Central memory CD8-positive, alpha-beta T cell (primary cell): Measurements from ENCODE around the gene E2F3.

Experiments
- ATAC-seq: fragments of 150-1000 bp; cut with Tn5 transposase; replicated peaks from 2 replicates; pipeline ENCODE4 v1.10.0; 2022; ENCODE audit warnings: mild to moderate bottlenecking, moderate FRiP score, moderate number of reproducible peaks; ENCODE audit not compliant: poor library complexity, severe bottlenecking; ENCODE audit errors: extremely low read depth
- DNase-seq, 2 donors: peaks; one replicate each; pipeline ENCODE4 v3.0.0; 2021; ENCODE audit warnings: low spot score in 2 of 2
- H3K27ac Mint-ChIP-seq: one replicate; pipeline ENCODE4 v1.8.0; 2022; ENCODE audit warnings: low read depth, mild to moderate bottlenecking, moderate library complexity, mixed read lengths
- H3K27me3 Mint-ChIP-seq: one replicate; pipeline ENCODE4 v1.8.0; 2022; ENCODE audit warnings: mixed read lengths
- H3K36me3 Mint-ChIP-seq: one replicate; pipeline ENCODE4 v1.8.0; 2022; ENCODE audit warnings: mild to moderate bottlenecking, moderate library complexity, mixed read lengths; ENCODE audit not compliant: insufficient read depth
- H3K4me1 Mint-ChIP-seq: one replicate; pipeline ENCODE4 v1.8.0; 2022; ENCODE audit warnings: mixed read lengths
- H3K4me3 Mint-ChIP-seq: one replicate; pipeline ENCODE4 v1.8.0; 2022; ENCODE audit warnings: mild to moderate bottlenecking, moderate library complexity, mixed read lengths
- H3K9me3 Mint-ChIP-seq: one replicate; pipeline ENCODE4 v1.8.0; 2022; ENCODE audit warnings: mixed read lengths

E2F3 gene

DNA sequence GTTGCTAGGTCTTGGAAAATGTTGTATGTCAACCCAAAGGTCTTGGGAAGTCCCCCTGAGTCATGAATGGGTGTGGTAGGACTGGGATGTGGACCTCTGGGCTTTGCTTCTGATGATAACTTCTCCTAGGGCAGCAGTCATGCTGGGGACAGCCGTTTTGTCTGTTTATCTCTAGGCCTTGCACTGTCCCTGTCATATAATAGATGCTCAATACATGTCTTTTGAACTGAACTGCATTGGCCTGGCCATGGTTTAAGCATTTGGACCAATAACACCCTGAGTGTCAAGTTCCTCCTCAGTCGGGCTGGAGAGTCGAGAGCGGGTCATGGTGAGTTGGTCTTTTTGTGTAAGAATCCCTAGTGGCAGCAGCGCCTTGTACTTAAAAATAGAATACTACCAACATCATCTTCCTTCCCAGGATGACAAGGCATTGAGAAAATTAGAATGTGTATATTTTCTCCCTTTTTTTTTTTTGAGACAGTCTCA, 43.1 kb downstream of the E2F3 start:
- ATAC-seq (no peak), DNase-seq (no peak)
- peaks cover 18% of the 10 kb centered on the region for H3K36me3 Mint-ChIP-seq
- no peak overlapping the region for H3K4me3 Mint-ChIP-seq
- peak overlapping the region; percentile 58 for H3K27ac Mint-ChIP-seq
- H3K4me1 Mint-ChIP-seq, result peaks cover 67% of the 10 kb centered on the region
- H3K9me3 Mint-ChIP-seq, result no peaks in the 10 kb centered on the region
- no peaks in the 10 kb centered on the region for H3K27me3 Mint-ChIP-seq

DNA sequence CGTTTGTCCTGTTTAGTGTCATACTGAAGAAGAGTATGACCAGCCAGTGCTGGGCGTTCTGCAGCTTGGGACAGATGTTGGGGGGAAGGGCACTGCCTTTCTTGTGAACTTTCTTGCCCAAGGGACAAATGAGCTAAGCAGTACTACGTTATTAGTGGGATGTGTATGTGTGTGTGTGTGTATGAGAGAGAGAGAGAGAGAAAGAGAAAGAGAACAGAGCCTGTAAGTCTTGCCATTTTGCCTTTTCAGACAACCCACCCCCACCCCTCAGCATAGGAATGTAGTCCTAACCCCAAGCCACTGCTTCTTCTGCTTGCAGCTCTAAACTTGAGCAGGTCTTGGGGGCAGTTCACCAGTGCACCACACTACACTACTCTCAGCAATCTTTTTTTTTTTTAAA, 45.5 kb downstream of the E2F3 start:
- Mint-ChIP-seq H3K27ac (no peak overlapping the region), H3K9me3 (no peaks in the 10 kb centered on the region), H3K36me3 (peaks cover 9% of the 10 kb centered on the region), H3K4me3 (no peak overlapping the region), H3K4me1 (peaks cover 70% of the 10 kb centered on the region), H3K27me3 (no peaks in the 10 kb centered on the region)
- DNase-seq (no peak), ATAC-seq (no peak)

DNA sequence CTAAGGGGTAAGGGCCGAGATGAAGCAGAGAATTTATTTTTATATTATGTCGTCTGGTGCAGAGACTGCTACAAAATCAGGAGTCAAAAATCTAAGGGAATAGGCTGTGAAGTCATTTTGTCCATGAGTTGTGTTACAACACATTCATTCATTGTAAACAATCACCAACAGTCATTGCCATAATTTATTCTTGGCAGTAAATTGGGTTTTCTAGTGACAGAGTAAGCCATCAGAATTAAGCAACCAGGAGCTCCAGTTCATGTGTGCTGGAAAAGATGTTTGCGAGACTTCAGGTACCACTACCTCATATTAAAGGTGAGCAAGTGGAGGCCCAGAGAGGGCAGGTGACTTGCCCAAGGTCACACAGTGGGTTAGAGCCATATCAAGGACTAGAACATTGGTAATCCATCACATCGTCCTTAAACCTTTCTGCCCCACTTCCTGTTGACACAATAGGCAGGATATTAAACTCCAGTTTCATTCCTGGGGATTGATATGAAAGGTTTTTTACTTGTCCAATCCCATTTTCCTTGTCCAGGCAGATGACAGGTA, 46.0 kb downstream of the E2F3 start:
- no peaks in the 10 kb centered on the region for H3K27me3 Mint-ChIP-seq
- no peaks in the 10 kb centered on the region for H3K9me3 Mint-ChIP-seq
- no peak overlapping the region for H3K27ac Mint-ChIP-seq
- peaks cover 71% of the 10 kb centered on the region for H3K4me1 Mint-ChIP-seq
- peaks cover 5% of the 10 kb centered on the region for H3K36me3 Mint-ChIP-seq
- DNase-seq (no peak), ATAC-seq (no peak)
- H3K4me3 Mint-ChIP-seq, result no peak overlapping the region

DNA sequence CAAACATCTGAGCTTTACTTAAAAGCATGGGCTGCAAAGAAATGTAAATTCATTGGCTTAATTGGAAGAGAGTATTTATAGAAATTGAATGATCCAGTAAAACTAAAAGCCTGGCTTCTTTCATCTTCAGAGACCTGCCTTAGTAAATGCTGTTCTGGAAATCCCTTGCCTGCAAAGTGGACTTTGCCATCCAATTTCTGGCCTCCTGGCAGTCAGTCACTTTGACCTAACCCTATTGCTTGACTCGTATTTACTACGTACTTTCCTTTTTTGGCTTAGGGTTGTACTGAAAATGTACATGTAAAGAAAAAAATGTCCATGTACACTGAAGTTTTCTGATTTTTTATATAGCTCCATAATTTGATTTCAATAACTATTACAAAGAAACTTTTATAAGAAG, 47.1 kb downstream of the E2F3 start:
- Mint-ChIP-seq H3K4me1 (peaks cover 82% of the 10 kb centered on the region), H3K4me3 (no peak overlapping the region), H3K27ac (peak overlapping the region; percentile 58), H3K36me3 (peaks cover 5% of the 10 kb centered on the region), H3K9me3 (no peaks in the 10 kb centered on the region), H3K27me3 (no peaks in the 10 kb centered on the region)
- ATAC-seq (no peak), DNase-seq (no peak)

DNA sequence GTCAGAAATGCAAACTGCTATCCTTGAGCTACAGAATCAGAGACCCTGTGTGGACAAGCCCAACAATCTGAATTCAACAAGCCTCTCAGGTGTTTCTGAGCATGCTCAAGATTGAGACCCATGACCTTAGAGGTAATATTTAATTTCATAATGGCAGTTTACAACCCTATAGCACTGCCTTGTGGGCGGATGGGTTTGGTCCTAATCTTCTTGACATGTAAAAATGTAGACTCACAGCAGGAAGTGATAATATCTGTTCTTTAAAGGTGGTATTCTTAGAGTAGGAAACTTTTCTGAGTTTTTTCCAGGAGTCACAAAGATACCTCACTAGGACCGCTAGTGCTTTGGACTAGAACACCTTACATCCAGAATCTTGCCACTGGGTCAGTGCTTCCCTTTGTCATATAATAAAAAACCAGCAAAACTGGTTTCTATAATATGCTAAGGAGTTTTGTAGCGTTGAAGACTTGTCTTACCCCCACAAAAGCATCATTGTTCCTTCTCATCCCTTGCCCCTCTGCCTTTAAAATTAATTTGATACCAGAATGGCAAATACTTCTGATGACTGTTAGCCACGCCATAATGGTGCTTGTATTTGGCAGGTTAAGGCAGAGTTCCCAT, 52.6 kb downstream of the E2F3 start:
- peak; percentile 88 for ATAC-seq
- Mint-ChIP-seq H3K9me3 (no peaks in the 10 kb centered on the region), H3K4me1 (peaks cover 70% of the 10 kb centered on the region), H3K4me3 (no peak overlapping the region), H3K36me3 (peaks cover 8% of the 10 kb centered on the region), H3K27me3 (no peaks in the 10 kb centered on the region), H3K27ac (no peak overlapping the region)
- DNase-seq, result no peak

DNA sequence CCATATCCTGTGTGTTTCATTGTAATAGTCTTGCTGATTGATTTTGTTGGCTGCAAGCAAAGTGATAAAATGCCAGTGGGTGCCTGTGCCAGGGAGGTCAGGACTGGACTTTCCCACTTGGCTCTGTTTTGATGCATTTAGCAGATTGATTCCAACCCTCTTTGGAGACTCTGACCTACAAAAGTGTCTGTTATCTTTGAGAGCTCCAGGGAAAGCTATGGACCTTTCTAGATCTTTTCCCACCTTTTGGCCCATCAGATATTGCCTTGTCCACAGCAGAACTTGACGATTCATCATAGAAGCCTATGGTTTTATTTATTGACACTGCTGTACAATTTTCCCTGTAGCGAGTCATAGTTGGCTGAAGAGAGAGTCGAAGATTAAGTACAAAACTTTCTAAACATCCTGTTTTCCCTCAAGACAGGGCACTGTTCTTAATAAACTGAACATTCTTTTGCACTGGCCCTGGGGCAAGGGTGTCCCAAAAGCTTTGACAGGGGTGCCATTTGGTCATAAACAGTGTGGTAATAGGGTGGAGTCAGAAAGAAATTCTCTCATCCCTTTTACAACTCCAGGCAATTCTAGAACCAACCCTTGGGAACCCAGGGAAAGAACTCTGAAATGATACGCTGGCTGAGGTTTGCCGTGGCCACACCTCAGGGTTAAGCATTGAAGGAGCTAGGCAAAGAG, 53.7 kb downstream of the E2F3 start:
- H3K9me3 Mint-ChIP-seq, result no peaks in the 10 kb centered on the region
- peaks cover 66% of the 10 kb centered on the region for H3K4me1 Mint-ChIP-seq
- no peaks in the 10 kb centered on the region for H3K27me3 Mint-ChIP-seq
- no peak overlapping the region for H3K27ac Mint-ChIP-seq
- H3K36me3 Mint-ChIP-seq, result peaks cover 8% of the 10 kb centered on the region
- ATAC-seq (no peak), DNase-seq (no peak)
- H3K4me3 Mint-ChIP-seq, result no peak overlapping the region

DNA sequence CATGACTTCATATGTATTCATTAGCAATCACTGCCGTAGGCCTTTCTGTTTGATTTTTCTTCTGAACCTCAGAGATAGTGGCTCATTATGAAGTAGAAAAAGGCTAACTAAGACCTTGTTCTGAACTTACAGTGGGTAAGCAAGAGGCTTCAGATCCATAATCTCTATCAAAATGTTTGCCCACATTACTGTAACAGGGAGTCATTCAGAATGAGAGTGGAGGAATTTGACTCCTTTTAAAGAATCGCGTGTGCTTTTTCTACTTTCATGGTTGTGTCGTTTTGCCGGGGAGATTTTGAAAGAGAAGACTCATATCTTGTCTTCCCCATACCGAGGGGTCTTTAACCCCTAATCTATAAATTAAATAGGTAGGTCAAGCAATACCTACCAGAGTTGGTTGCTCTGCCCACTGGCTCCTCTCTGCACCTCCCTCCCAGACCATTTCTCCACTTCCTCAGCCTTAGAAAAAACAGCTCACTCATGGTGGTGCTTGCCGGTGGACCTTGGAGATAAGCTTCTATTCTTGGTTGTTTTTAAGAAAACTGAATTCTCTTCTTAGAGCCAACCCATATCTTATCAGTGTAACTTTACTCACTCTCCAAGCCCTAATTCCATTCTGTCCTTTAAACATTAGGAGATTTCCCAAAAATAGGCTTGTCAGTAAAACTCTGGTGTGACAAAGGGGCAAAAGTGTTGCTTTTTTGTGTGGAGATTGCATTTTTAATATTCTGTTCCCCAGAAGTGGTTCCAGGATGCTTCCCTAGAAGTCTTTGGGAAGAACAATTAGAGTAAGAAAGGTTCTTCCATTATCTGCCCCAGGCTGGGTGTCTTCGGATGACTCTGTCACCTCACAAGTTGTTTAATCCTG, 56.6 kb downstream of the E2F3 start:
- no peaks in the 10 kb centered on the region for H3K27me3 Mint-ChIP-seq
- ATAC-seq, result no peak
- H3K36me3 Mint-ChIP-seq, result peaks cover 11% of the 10 kb centered on the region

DNA sequence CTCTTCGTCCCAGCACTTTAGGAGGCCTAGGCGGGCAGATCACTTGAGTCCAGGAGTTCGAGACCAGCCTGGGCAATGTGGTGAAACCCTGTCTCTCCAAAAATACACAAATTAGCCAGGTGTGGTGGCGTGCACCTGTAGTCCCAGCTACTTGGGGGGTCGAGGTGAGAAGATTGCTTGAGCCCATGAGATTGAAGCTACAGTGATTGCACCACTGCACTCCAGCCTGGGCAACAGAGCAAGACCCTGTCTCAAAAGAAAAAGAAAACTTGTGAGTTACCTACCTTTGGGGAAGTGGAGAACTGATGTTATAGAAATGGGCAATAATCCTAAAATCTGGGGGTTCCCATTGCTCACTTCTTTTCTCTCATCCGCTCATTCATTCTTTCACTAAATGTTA, 58.0 kb downstream of the E2F3 start:
- Mint-ChIP-seq H3K36me3 (peaks cover 11% of the 10 kb centered on the region), H3K27ac (peak overlapping the region; percentile 23), H3K27me3 (no peaks in the 10 kb centered on the region), H3K4me1 (peaks cover 51% of the 10 kb centered on the region), H3K4me3 (no peak overlapping the region), H3K9me3 (no peaks in the 10 kb centered on the region)
- no peak for DNase-seq
- no peak for ATAC-seq

More for the DNA sequence above, 56.6 kb downstream of the E2F3 start:
- Mint-ChIP-seq H3K9me3 (no peaks in the 10 kb centered on the region), H3K27ac (no peak overlapping the region), H3K4me3 (no peak overlapping the region), H3K4me1 (peaks cover 49% of the 10 kb centered on the region)
- no peak for DNase-seq

DNA sequence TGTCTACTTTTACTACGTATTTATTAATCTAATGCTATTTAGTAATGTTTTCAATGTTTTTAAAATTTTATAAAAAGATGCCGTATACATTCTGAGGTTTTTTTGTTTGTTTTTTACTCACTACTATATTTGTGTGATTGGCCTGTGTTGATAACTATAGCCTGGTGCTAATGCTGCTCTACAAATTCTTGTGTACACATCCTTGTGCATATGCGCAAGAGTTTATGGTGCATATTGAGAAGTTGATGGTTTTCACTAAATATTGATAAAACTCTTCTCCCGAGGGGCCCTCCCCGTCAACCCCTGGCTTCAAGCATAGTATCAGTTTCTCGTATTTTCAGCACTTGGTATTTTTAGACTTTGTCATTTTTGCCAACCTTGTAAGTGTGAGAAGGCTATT, 59.9 kb downstream of the E2F3 start:
- DNase-seq, result no peak
- Mint-ChIP-seq H3K27me3 (no peaks in the 10 kb centered on the region), H3K27ac (no peak overlapping the region), H3K9me3 (peaks cover 5% of the 10 kb centered on the region), H3K36me3 (peaks cover 9% of the 10 kb centered on the region), H3K4me3 (no peak overlapping the region), H3K4me1 (peaks cover 57% of the 10 kb centered on the region)
- no peak for ATAC-seq

DNA sequence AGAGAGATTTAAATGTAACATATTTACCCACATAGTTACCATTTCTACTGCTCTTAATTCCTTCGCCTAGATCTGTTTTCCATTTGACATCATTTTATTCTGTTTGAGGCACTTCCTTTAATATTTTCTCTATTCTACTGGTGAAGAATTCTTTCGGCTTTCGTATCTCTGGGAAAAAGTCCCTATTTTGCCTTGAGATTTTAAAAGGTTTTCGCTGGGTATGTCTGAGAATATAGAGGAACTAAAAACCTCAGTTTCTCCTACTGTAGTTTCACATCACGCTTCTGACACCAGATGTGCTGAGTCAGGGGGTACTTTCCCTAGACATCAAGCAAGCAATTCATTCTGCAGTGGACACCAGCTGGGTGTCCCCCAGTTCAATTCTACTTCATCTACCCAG, 61.7 kb downstream of the E2F3 start:
- H3K4me1 Mint-ChIP-seq, result peaks cover 69% of the 10 kb centered on the region

DNA sequence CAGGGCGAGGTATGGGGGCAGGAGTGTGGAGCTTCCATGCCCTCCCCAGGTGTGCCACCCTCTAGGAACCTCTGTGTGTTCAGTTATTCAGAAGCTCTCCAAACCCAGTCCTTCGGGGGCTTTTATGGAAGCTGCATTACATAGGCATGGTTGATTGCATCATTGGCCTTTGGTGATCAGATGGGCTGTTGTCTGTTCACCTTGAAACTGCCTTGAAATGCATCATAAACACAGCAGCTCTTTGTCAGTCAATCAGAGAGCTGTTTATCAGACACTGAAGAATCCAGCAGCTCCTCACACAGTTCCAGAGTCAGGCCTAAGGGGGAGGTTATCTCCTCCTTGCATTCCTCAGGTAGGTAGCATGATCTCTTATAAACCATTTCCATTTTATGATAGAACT, 62.4 kb downstream of the E2F3 start:
- no peak for DNase-seq
- H3K27me3 Mint-ChIP-seq, result no peaks in the 10 kb centered on the region
- H3K4me1 Mint-ChIP-seq, result peaks cover 68% of the 10 kb centered on the region
- H3K27ac Mint-ChIP-seq, result peak overlapping the region; percentile 26
- peaks cover 5% of the 10 kb centered on the region for H3K9me3 Mint-ChIP-seq
- H3K36me3 Mint-ChIP-seq, result peaks cover 5% of the 10 kb centered on the region
- no peak for ATAC-seq
- H3K4me3 Mint-ChIP-seq, result no peak overlapping the region

More for the DNA sequence above, 61.7 kb downstream of the E2F3 start:
- Mint-ChIP-seq H3K9me3 (peaks cover 5% of the 10 kb centered on the region), H3K4me3 (no peak overlapping the region), H3K27me3 (no peaks in the 10 kb centered on the region), H3K36me3 (peaks cover 5% of the 10 kb centered on the region), H3K27ac (peak overlapping the region; percentile 26)
- no peak for ATAC-seq
- no peak for DNase-seq

DNA sequence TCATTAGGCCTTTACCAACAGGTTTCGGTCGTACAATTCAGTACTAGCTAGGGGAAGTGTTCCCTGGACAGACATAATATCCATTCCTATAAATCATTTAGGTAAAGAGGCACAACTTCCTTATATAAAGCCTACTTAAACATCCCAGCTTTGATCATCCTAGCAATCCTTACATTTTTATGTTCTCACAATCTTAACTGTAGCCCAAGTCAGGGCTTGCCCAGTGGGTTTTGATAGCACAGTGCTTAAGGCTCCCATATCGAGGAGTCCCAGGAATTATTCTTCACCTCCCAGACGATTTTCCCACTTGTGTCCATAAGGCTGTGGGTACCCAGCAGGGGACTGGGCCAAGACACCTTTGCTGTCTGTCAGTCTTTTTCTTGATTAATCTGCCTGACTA, 63.2 kb downstream of the E2F3 start:
- no peak overlapping the region for H3K4me3 Mint-ChIP-seq
- peaks cover 5% of the 10 kb centered on the region for H3K36me3 Mint-ChIP-seq
- DNase-seq, result no peak
- H3K27me3 Mint-ChIP-seq, result no peaks in the 10 kb centered on the region
- H3K27ac Mint-ChIP-seq, result no peak overlapping the region
- H3K9me3 Mint-ChIP-seq, result peaks cover 5% of the 10 kb centered on the region
- no peak for ATAC-seq
- peaks cover 67% of the 10 kb centered on the region for H3K4me1 Mint-ChIP-seq
